IMR-90 (cell line): ENCODE results near the gene CGGBP1.

Source experiments
- CHD1 ChIP-seq: IDR thresholded peaks from 2 replicates; pipeline ENCODE4 v1.6.1; 2012; ENCODE audit warnings: low read depth, low read length, improper control_type of control experiment
- MAFK ChIP-seq: IDR thresholded peaks from 2 replicates; pipeline ENCODE4 v1.6.1; 2012; ENCODE audit warnings: low read depth, low read length, improper control_type of control experiment
- MXI1 ChIP-seq: IDR thresholded peaks from 2 replicates; pipeline ENCODE4 v1.6.1; 2012; ENCODE audit warnings: low read depth, mild to moderate bottlenecking, low read length, moderate library complexity, borderline replicate concordance
- SMC3 ChIP-seq: fragments of 150-350 bp; IDR thresholded peaks from 2 replicates; pipeline ENCODE4 v1.6.1; 2016; ENCODE audit warnings: low read depth, mild to moderate bottlenecking, antibody characterized with exemption, low read length, moderate library complexity
- TF ChIP-seq, protein P1 (sequence below): fragments of 150-350 bp; IDR thresholded peaks from 2 replicates; pipeline ENCODE4 v1.6.1; 2016; ENCODE audit warnings: low read depth, mild to moderate bottlenecking, low read length, moderate library complexity, borderline replicate concordance
- TF ChIP-seq, protein P2 (sequence below): conservative IDR thresholded peaks from 2 replicates; pipeline ENCODE4 v1.5.1; 2012; ENCODE audit warnings: mild to moderate bottlenecking, low read depth, low read length, improper control_type of control experiment

DNA sequence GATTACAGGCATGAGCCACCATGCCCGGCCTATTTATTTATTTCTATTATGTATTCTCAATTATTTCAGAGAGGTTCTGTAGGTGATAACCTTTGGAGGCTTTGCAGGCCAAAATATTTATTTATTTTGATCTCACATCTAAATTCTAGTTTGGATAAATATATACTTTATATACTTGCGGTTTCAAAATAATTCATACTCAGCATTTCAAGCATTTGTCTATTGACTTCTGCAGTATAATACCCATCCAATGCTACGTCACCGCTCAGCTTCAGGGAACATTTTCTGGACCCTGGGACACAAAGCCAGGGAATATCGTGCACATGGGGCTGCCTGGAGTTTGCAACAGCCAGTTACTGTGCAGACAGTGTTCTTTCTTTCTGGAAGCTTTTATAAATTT, 22.6 kb downstream of the CGGBP1 start:
- TF ChIP-seq MAFK (peak; percentile 43), MXI1 (no peak), SMC3 (no peak), CHD1 (no peak)
- TF ChIP-seq, protein P1, sequence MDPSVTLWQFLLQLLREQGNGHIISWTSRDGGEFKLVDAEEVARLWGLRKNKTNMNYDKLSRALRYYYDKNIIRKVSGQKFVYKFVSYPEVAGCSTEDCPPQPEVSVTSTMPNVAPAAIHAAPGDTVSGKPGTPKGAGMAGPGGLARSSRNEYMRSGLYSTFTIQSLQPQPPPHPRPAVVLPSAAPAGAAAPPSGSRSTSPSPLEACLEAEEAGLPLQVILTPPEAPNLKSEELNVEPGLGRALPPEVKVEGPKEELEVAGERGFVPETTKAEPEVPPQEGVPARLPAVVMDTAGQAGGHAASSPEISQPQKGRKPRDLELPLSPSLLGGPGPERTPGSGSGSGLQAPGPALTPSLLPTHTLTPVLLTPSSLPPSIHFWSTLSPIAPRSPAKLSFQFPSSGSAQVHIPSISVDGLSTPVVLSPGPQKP = no peak
- TF ChIP-seq, protein P2, sequence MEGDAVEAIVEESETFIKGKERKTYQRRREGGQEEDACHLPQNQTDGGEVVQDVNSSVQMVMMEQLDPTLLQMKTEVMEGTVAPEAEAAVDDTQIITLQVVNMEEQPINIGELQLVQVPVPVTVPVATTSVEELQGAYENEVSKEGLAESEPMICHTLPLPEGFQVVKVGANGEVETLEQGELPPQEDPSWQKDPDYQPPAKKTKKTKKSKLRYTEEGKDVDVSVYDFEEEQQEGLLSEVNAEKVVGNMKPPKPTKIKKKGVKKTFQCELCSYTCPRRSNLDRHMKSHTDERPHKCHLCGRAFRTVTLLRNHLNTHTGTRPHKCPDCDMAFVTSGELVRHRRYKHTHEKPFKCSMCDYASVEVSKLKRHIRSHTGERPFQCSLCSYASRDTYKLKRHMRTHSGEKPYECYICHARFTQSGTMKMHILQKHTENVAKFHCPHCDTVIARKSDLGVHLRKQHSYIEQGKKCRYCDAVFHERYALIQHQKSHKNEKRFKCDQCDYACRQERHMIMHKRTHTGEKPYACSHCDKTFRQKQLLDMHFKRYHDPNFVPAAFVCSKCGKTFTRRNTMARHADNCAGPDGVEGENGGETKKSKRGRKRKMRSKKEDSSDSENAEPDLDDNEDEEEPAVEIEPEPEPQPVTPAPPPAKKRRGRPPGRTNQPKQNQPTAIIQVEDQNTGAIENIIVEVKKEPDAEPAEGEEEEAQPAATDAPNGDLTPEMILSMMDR = no peak
